Mesothelial cell of epicardium (in vitro differentiated cells): ENCODE measurements around the gene ESRRG. TPM values are rescaled to one million over a fixed set of nuclear protein-coding genes. Genes with fewer than 3 reads are reported as not detected.
A peak's percentile ranks its signal among the peaks of the same experiment; 100 is the strongest.

ENCODE experiments used
- DNase-seq, 2 experiments: peaks; one replicate each; pipeline ENCODE4 v3.0.0; 2021; ENCODE audit warnings: low spot score in 2 of 2; ENCODE audit not compliant: unreplicated experiment in 2 of 2
- H3K27ac Mint-ChIP-seq: 2 replicates; pipeline ENCODE4 v1.8.0; 2021; ENCODE audit warnings: mixed read lengths
- H3K27me3 Mint-ChIP-seq: 2 replicates; pipeline ENCODE4 v1.8.0; 2021; ENCODE audit warnings: low read depth, mixed read lengths
- H3K36me3 Mint-ChIP-seq: 2 replicates; pipeline ENCODE4 v1.8.0; 2021; ENCODE audit warnings: mixed read lengths
- H3K4me1 Mint-ChIP-seq: 2 replicates; pipeline ENCODE4 v1.8.0; 2021; ENCODE audit warnings: mixed read lengths
- H3K4me3 Mint-ChIP-seq: 2 replicates; pipeline ENCODE4 v1.8.0; 2021; ENCODE audit warnings: mild to moderate bottlenecking, moderate library complexity, mixed read lengths
- H3K9me3 Mint-ChIP-seq: 2 replicates; pipeline ENCODE4 v1.8.0; 2021; ENCODE audit warnings: mixed read lengths
- total RNA-seq: library from RNA; stranded (reverse); gene quantifications from 3 replicates; pipeline ENCODE4 v1.2.1, GENCODE V29; 2021
- TF ChIP-seq, protein P1 (sequence below): fragments of 200-600 bp; sonication (generic); IDR thresholded peaks from one replicate; pipeline ENCODE4 v1.5.0; 2021; ENCODE audit warnings: antibody characterized with exemption; ENCODE audit not compliant: unreplicated experiment

Gene ESRRG
- total RNA-seq, 1 donor from 2014 or later, result 11.0 TPM

DNA sequence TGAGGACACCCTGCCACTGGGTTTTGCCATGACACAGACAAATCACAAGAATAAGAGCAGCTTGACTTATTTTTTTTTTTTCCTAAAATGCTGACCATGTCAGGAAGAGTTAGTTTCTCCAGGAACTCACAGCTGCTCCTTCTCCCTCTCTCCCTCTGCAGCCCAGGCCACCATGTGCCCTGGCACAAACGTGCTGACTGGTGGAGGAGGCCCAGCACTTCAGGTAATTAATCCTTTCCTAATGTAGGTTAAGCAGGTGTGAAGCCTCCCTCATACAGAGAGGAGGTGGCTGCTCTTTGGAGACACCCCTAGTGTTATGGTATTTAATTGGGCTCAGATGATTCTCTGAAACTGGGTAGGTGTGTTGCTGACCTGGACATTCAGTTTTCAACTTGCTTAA lies 170.2 kb downstream of the ESRRG start:
- no peaks in the 10 kb centered on the region for H3K9me3 Mint-ChIP-seq
- TF ChIP-seq, protein P1, sequence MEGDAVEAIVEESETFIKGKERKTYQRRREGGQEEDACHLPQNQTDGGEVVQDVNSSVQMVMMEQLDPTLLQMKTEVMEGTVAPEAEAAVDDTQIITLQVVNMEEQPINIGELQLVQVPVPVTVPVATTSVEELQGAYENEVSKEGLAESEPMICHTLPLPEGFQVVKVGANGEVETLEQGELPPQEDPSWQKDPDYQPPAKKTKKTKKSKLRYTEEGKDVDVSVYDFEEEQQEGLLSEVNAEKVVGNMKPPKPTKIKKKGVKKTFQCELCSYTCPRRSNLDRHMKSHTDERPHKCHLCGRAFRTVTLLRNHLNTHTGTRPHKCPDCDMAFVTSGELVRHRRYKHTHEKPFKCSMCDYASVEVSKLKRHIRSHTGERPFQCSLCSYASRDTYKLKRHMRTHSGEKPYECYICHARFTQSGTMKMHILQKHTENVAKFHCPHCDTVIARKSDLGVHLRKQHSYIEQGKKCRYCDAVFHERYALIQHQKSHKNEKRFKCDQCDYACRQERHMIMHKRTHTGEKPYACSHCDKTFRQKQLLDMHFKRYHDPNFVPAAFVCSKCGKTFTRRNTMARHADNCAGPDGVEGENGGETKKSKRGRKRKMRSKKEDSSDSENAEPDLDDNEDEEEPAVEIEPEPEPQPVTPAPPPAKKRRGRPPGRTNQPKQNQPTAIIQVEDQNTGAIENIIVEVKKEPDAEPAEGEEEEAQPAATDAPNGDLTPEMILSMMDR, result no peak
- H3K4me1 Mint-ChIP-seq, result peaks cover 50% of the 10 kb centered on the region
- H3K36me3 Mint-ChIP-seq, result no peaks in the 10 kb centered on the region
- H3K27me3 Mint-ChIP-seq, result no peaks in the 10 kb centered on the region
- H3K27ac Mint-ChIP-seq, result no peak overlapping the region
- H3K4me3 Mint-ChIP-seq, result no peak overlapping the region
- DNase-seq, result no peak

DNA sequence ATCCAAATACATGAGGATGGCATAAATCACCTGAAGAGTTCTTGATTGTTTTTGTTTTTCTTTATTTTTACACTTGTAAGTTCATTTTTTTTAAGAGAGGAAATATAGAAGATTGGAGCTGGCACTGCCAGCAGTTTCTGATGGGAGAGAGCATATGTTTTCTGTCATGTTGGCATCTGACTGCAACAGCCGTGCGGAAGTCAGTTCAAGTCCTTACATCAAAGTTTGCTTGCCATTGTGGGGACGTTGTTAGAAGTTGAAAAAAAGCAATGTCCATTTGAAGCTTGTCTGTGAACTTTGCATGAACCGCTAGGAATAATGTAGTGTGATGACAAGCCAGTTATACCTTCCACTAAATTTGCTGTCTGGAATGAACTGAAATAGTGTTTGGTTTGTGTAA lies 173.4 kb downstream of the ESRRG start:
- peaks cover 32% of the 10 kb centered on the region for H3K4me1 Mint-ChIP-seq
- peak overlapping the region; percentile 84 for H3K27ac Mint-ChIP-seq
- H3K9me3 Mint-ChIP-seq, result no peaks in the 10 kb centered on the region
- DNase-seq, result no peak
- TF ChIP-seq, protein P1, result no peak
- no peak overlapping the region for H3K4me3 Mint-ChIP-seq
- no peaks in the 10 kb centered on the region for H3K27me3 Mint-ChIP-seq
- H3K36me3 Mint-ChIP-seq, result no peaks in the 10 kb centered on the region

DNA sequence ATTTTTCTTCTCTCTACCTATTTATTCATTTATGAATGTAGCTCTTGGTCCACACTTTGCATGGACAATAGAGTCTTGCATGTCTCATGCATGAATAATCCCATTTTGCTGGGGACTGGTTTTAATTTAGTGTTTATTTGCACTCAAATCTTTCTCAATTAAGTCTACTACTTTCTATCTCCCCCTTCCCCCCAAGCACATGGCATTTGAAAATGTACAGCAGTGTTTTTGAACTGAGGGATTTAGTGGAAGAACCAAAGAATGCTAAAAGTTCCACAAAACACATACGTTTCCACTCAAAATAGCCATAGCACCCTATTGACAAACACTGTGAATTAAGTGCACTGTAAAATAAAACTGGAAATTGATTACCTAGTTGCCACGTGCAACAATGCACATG lies 180.5 kb downstream of the ESRRG start:
- no peak for DNase-seq
- Mint-ChIP-seq H3K9me3 (peaks cover 4% of the 10 kb centered on the region), H3K27me3 (no peaks in the 10 kb centered on the region), H3K4me1 (peaks cover 16% of the 10 kb centered on the region), H3K36me3 (no peaks in the 10 kb centered on the region), H3K4me3 (no peak overlapping the region), H3K27ac (no peak overlapping the region)
- TF ChIP-seq, protein P1, result no peak

DNA sequence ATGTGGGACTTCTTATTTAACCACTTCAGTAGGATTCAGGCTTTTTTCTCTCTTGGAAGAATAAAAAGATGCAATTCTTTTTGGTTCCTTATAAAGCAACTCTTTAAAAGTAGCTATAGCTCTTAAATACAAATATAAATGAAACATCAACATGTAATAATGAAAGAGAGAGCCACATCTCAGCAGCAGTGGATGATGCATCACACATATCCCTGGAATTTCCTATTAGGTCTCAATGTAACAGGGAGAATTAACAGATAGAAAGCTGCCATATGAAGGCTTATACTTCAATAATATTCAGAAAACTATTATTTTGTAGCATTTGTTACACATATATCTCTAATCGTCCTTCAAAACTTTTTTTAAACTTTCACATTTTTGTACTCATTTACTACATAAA lies 181.0 kb downstream of the ESRRG start:
- Mint-ChIP-seq H3K36me3 (no peaks in the 10 kb centered on the region), H3K4me1 (peaks cover 16% of the 10 kb centered on the region), H3K9me3 (peaks cover 4% of the 10 kb centered on the region), H3K27ac (no peak overlapping the region), H3K4me3 (no peak overlapping the region), H3K27me3 (no peaks in the 10 kb centered on the region)
- TF ChIP-seq, protein P1, result no peak
- no peak for DNase-seq

DNA sequence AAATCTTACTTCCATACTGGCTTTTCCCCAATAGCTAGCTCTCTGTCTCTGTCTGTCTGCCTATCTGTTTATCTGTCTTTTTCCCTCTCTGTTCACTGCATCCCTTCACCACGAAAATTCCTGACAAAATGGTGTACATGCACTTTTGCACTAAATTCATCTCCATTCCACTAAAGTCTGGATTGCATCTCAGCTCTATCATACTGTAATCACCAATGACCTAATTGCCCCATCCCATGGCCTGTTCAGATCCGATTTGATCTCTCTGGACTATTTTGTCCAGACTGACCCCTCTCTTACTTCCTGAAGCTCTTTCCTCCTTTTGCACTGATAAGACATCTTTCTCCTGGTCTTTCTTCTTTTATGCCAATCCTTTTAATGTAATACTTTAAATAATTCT lies 187.5 kb downstream of the ESRRG start:
- TF ChIP-seq, protein P1, result no peak
- Mint-ChIP-seq H3K4me3 (no peak overlapping the region), H3K9me3 (peaks cover 7% of the 10 kb centered on the region), H3K36me3 (no peaks in the 10 kb centered on the region), H3K27me3 (no peaks in the 10 kb centered on the region), H3K27ac (no peak overlapping the region), H3K4me1 (peaks cover 43% of the 10 kb centered on the region)
- DNase-seq, result no peak

DNA sequence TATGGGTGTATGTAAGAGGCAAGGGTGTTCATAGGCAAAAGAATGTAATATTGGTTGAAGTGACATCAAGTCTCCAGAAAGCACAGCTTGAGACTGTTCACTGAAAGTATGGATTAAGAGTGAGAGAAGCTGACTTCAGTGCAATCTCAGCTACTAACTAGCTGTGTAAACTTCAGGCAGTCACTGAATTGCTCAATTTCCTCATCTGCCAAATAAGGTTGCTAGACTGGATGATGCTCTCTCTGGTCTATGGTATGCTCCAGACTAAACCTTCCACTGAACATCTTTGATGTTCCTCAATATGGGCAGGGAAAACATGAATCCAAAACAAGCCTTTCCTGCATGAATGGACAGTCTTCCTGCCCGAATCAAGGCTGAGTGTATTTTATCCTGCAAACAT lies 188.2 kb downstream of the ESRRG start:
- H3K27me3 Mint-ChIP-seq, result no peaks in the 10 kb centered on the region
- no peaks in the 10 kb centered on the region for H3K36me3 Mint-ChIP-seq
- no peak overlapping the region for H3K27ac Mint-ChIP-seq
- H3K4me1 Mint-ChIP-seq, result peaks cover 49% of the 10 kb centered on the region
- H3K9me3 Mint-ChIP-seq, result peaks cover 7% of the 10 kb centered on the region
- H3K4me3 Mint-ChIP-seq, result no peak overlapping the region
- no peak for DNase-seq
- TF ChIP-seq, protein P1, result no peak
